Anterior cingulate cortex (tissue), 58 donors: ENCODE measurements around the gene CDHR4.

Experiments used
- DNase-seq, 58 donors: peaks; one replicate each; lab custom pipeline; 2025; lab: John Stamatoyannopoulos, UW

Gene CDHR4

GRCh38 chr3:49747792-49748480 lies 51.7 kb downstream of the CDHR4 start:
- no peak for DNase-seq

DNA sequence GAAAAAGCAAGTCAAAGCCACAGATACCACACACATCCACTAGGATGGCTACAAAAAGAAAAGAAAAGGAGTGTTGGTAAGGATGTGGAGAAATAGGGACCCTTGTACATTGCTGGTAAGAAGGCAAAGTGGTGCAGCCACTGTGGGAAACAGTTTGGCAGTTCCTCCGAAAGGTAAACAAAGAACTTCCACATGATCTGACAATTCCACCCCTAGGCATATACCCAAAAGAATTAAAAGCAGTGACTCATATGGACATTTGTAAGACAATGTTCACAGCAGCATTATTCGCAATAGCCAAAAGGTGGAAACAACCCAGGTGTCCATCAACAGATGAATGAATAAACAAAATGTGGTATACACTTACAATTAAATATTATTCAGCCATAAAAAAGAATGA lies 53.7 kb downstream of the CDHR4 start:
- no peak for DNase-seq
